HEK293 (cell line): ENCODE measurements around the gene PSD4.

Experiments used
- EGR2 ChIP-seq: fragments of 450-650 bp; formaldehyde crosslinking; IDR thresholded peaks from 2 replicates; pipeline ENCODE4 v1.5.1; 2016; ENCODE audit warnings: low read depth, missing biosample characterization, missing genetic modification characterization
- IKZF3 ChIP-seq: fragments of 450-650 bp; IDR thresholded peaks from 2 replicates; pipeline ENCODE4 v1.5.0; 2018; ENCODE audit warnings: missing biosample characterization, mild to moderate bottlenecking, missing genetic modification characterization, moderate library complexity
- KLF8 ChIP-seq: fragments of 450-650 bp; formaldehyde crosslinking; IDR thresholded peaks from 2 replicates; pipeline ENCODE4 v1.5.1; 2016; ENCODE audit warnings: missing biosample characterization, missing genetic modification characterization
- OVOL3 ChIP-seq: fragments of 450-650 bp; formaldehyde crosslinking; IDR thresholded peaks from 2 replicates; pipeline ENCODE4 v1.5.1; 2016; ENCODE audit warnings: missing biosample characterization, missing genetic modification characterization
- PBX3 ChIP-seq: sonication (generic); formaldehyde crosslinking; IDR thresholded peaks from 2 replicates; pipeline ENCODE4 v1.8.1; 2022; ENCODE audit warnings: mild to moderate bottlenecking, moderate library complexity, missing genetic modification reagents
- PRDM1 ChIP-seq: fragments of 450-650 bp; formaldehyde crosslinking; IDR thresholded peaks from 2 replicates; pipeline ENCODE4; 2016; ENCODE audit warnings: missing biosample characterization, missing genetic modification characterization
- RBAK ChIP-seq: fragments of 450-650 bp; formaldehyde crosslinking; IDR thresholded peaks from 2 replicates; pipeline ENCODE4 v1.5.1; 2016; ENCODE audit warnings: missing biosample characterization, missing genetic modification characterization
- REST ChIP-seq: fragments of 450-650 bp; formaldehyde crosslinking; IDR thresholded peaks from 2 replicates; pipeline ENCODE4 v1.5.1; 2016; ENCODE audit warnings: missing biosample characterization, missing genetic modification characterization
- SP7 ChIP-seq: fragments of 450-650 bp; formaldehyde crosslinking; IDR thresholded peaks from 2 replicates; pipeline ENCODE4 v1.5.1; 2016; ENCODE audit warnings: missing biosample characterization, missing genetic modification characterization
- WT1 ChIP-seq: fragments of 450-650 bp; formaldehyde crosslinking; IDR thresholded peaks from 2 replicates; pipeline ENCODE4 v1.5.1; 2016; ENCODE audit warnings: missing biosample characterization, missing genetic modification characterization
- ZBTB49 ChIP-seq: fragments of 450-650 bp; formaldehyde crosslinking; IDR thresholded peaks from 2 replicates; pipeline ENCODE4 v1.5.1; 2016; ENCODE audit warnings: missing biosample characterization, missing genetic modification characterization, low read depth
- ZIC2 ChIP-seq: fragments of 450-650 bp; formaldehyde crosslinking; IDR thresholded peaks from 2 replicates; pipeline ENCODE4 v1.5.1; 2016; ENCODE audit warnings: missing biosample characterization, missing genetic modification characterization
- ZNF114 ChIP-seq: fragments of 450-650 bp; formaldehyde crosslinking; IDR thresholded peaks from 2 replicates; pipeline ENCODE4 v1.5.0; 2017; ENCODE audit warnings: missing biosample characterization, missing genetic modification characterization
- ZNF16 ChIP-seq: fragments of 450-650 bp; formaldehyde crosslinking; IDR thresholded peaks from 2 replicates; pipeline ENCODE4 v1.5.1; 2016; ENCODE audit warnings: low read depth, missing biosample characterization, missing genetic modification characterization
- ZNF174 ChIP-seq: fragments of 450-650 bp; formaldehyde crosslinking; IDR thresholded peaks from 2 replicates; pipeline ENCODE4 v1.5.0; 2017; ENCODE audit warnings: missing biosample characterization, mild to moderate bottlenecking, missing genetic modification characterization
- ZNF18 ChIP-seq: fragments of 450-650 bp; formaldehyde crosslinking; IDR thresholded peaks from 2 replicates; pipeline ENCODE4 v1.5.1; 2016; ENCODE audit warnings: missing biosample characterization, missing genetic modification characterization
- ZNF221 ChIP-seq: fragments of 450-650 bp; formaldehyde crosslinking; IDR thresholded peaks from 2 replicates; pipeline ENCODE4 v1.5.1; 2017; ENCODE audit warnings: missing biosample characterization, missing genetic modification characterization, borderline replicate concordance
- ZNF302 ChIP-seq: fragments of 450-650 bp; formaldehyde crosslinking; IDR thresholded peaks from 2 replicates; pipeline ENCODE4 v1.5.1; 2016; ENCODE audit warnings: missing biosample characterization, missing genetic modification characterization, low read depth
- ZNF335 ChIP-seq: fragments of 450-650 bp; formaldehyde crosslinking; conservative IDR thresholded peaks from 2 replicates; pipeline ENCODE4 v1.5.1; 2016; ENCODE audit warnings: missing biosample characterization, missing genetic modification characterization
- ZNF555 ChIP-seq: fragments of 450-650 bp; formaldehyde crosslinking; conservative IDR thresholded peaks from 2 replicates; pipeline ENCODE4 v1.5.1; 2017; ENCODE audit warnings: missing biosample characterization, mild to moderate bottlenecking, missing genetic modification characterization, inconsistent platforms
- ZNF561 ChIP-seq: fragments of 450-650 bp; IDR thresholded peaks from 2 replicates; pipeline ENCODE4 v1.5.1; 2018; ENCODE audit warnings: missing biosample characterization, missing genetic modification characterization, borderline replicate concordance
- ZNF571 ChIP-seq: fragments of 450-650 bp; formaldehyde crosslinking; IDR thresholded peaks from 2 replicates; pipeline ENCODE4 v1.5.0; 2017; ENCODE audit warnings: missing biosample characterization, missing genetic modification characterization
- ZNF596 ChIP-seq: fragments of 450-650 bp; IDR thresholded peaks from 2 replicates; pipeline ENCODE4 v1.5.0; 2018; ENCODE audit warnings: missing biosample characterization, mild to moderate bottlenecking, missing genetic modification characterization, moderate library complexity
- ZNF600 ChIP-seq: fragments of 450-650 bp; formaldehyde crosslinking; IDR thresholded peaks from 2 replicates; pipeline ENCODE4 v1.5.1; 2016; ENCODE audit warnings: missing biosample characterization, missing genetic modification characterization
- ZNF623 ChIP-seq: fragments of 450-650 bp; formaldehyde crosslinking; IDR thresholded peaks from 2 replicates; pipeline ENCODE4 v1.5.1; 2016; ENCODE audit warnings: missing biosample characterization, missing genetic modification characterization
- ZNF629 ChIP-seq: fragments of 450-650 bp; formaldehyde crosslinking; IDR thresholded peaks from 2 replicates; pipeline ENCODE4 v1.5.1; 2017; ENCODE audit warnings: missing biosample characterization, missing genetic modification characterization
- ZNF639 ChIP-seq: fragments of 450-650 bp; formaldehyde crosslinking; IDR thresholded peaks from 2 replicates; pipeline ENCODE4 v1.5.1; 2016; ENCODE audit warnings: missing biosample characterization, missing genetic modification characterization
- ZNF76 ChIP-seq: fragments of 450-650 bp; formaldehyde crosslinking; IDR thresholded peaks from 2 replicates; pipeline ENCODE4; 2016; ENCODE audit warnings: low read depth, missing biosample characterization, missing genetic modification characterization, borderline replicate concordance
- ZNF785 ChIP-seq: fragments of 450-650 bp; formaldehyde crosslinking; IDR thresholded peaks from 2 replicates; pipeline ENCODE4 v1.5.1; 2016; ENCODE audit warnings: missing biosample characterization, missing genetic modification characterization
- ZNF837 ChIP-seq: fragments of 450-650 bp; formaldehyde crosslinking; IDR thresholded peaks from 2 replicates; pipeline ENCODE4 v1.5.1; 2016; ENCODE audit warnings: missing biosample characterization, missing genetic modification characterization

Gene PSD4

GRCh38 chr2:113240915-113241911 is 67.4 kb downstream of the PSD4 start (continued):
- no peak for TF ChIP-seq REST
- TF ChIP-seq ZBTB49 (tag by site-specific recombination) = no peak
- peak; percentile 51; the same call in 1 of the 2 replicates for TF ChIP-seq ZNF335
- no peak for TF ChIP-seq OVOL3 (tag by site-specific recombination)
- TF ChIP-seq KLF8 (tag by site-specific recombination) = peak; percentile 68
- TF ChIP-seq ZIC2 = peak; percentile 84
- TF ChIP-seq ZNF837 (tag by site-specific recombination) = no peak
- no peak for TF ChIP-seq ZNF596
- peak; percentile 91 for TF ChIP-seq ZNF600
- TF ChIP-seq ZNF76 = no peak
- TF ChIP-seq ZNF114 (tag by site-specific recombination) = no peak
- TF ChIP-seq ZNF302 (tag by site-specific recombination) = no peak
- peak; percentile 69; the same call in 1 of the 2 replicates for TF ChIP-seq RBAK
- TF ChIP-seq ZNF571 (tag by site-specific recombination) = no peak
- TF ChIP-seq ZNF221 = no peak
- peak; percentile 62 for TF ChIP-seq ZNF639 (tag by site-specific recombination)
- TF ChIP-seq PRDM1 (tag by site-specific recombination) = peak; percentile 88
- TF ChIP-seq ZNF785 (tag by site-specific recombination) = no peak
- TF ChIP-seq EGR2 (tag by site-specific recombination) = peak; percentile 96
- TF ChIP-seq ZNF629 (tag by site-specific recombination) = peak; percentile 76
- peak; percentile 89 for TF ChIP-seq SP7 (tag by site-specific recombination)
- TF ChIP-seq ZNF555 (tag by site-specific recombination) = no peak
- no peak for TF ChIP-seq ZNF174 (tag by site-specific recombination)
- TF ChIP-seq WT1 (tag by site-specific recombination) = peak; percentile 59; the same call in 1 of the 2 replicates
- no peak for TF ChIP-seq PBX3 (CRISPR knock-in tag)
- no peak for TF ChIP-seq ZNF623
- TF ChIP-seq ZNF18 = 0 out of 2 replicates have a peak, but pooled peaks have one; percentile 26
- TF ChIP-seq ZNF16 (tag by site-specific recombination) = no peak
- TF ChIP-seq ZNF561 (tag by site-specific recombination) = no peak
- no peak for TF ChIP-seq IKZF3
